ENCODE measurements around the gene EEF1AKMT2.

DNA sequence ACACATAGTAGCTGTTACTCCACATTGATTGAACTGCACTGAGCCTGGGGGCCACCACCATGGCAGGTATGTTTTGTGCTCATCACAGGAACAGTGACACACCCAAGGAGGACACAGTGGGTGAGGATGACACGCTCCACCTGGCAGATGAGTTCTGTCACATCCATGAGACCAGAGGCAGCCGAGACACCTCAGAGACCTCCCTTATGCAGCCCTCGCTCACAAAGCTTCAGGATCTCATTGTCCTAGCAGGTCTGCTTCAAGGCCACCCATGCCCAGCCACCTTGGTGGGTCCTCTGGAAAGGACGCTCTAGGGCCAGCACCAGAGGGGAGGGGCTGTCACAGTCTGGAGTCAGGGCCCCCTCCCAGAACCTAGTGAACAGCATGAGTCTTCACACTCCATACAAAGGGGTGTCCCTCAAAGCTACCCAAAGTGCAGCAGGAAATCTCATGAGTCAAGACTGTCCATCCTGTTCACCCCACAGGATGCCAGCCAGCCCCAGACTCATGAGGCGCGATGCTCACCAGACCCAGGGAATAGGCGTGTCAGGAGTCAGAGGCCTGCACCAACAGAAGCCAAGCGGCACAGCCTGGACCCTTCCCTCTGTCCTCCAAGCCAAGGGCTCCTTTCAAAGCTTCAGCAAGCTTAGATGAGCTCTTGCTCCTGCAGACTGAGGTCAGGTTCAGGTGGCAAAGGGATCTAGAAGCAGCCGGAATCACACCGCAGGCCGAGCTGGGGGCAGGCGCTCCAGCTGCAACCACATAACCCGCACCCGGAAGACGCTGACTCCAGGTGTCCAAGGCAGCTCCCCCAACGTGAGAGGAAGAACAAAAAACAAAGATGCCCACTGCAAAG is 57.1 kb downstream of the EEF1AKMT2 start:
- TF ChIP-seq, protein P1, sequence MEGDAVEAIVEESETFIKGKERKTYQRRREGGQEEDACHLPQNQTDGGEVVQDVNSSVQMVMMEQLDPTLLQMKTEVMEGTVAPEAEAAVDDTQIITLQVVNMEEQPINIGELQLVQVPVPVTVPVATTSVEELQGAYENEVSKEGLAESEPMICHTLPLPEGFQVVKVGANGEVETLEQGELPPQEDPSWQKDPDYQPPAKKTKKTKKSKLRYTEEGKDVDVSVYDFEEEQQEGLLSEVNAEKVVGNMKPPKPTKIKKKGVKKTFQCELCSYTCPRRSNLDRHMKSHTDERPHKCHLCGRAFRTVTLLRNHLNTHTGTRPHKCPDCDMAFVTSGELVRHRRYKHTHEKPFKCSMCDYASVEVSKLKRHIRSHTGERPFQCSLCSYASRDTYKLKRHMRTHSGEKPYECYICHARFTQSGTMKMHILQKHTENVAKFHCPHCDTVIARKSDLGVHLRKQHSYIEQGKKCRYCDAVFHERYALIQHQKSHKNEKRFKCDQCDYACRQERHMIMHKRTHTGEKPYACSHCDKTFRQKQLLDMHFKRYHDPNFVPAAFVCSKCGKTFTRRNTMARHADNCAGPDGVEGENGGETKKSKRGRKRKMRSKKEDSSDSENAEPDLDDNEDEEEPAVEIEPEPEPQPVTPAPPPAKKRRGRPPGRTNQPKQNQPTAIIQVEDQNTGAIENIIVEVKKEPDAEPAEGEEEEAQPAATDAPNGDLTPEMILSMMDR (IDR thresholded peaks at IDR 0.05), result no peak
- TF ChIP-seq ZFX (IDR thresholded peaks at IDR 0.05; ENCODE audit: borderline replicate concordance), result no peak
